ENCODE measurements around the gene KRT1. TPM values are rescaled to one million over a fixed set of nuclear protein-coding genes. Genes with fewer than 3 reads are reported as not detected.
"Not testable (repeated sequence)": the region's sequence is repeated elsewhere in the genome, so short reads cannot be mapped to it uniquely, and the experiment has no call there.

KRT1 gene
- total RNA-seq = under 1 TPM in 1 of 2 donors, not detected in 1; 0.42 TPM
- long read RNA-seq, donor 1 = 0 reads
- long read RNA-seq, donor 2 = 0 reads

- intact Hi-C loops (cut with DNase I) = no loop called here
- DNase-seq (ENCODE audit: low spot score) = no peak
Observed at GRCh38 chr12:52680363-52680762, at the start of gene KRT1. Gene KRT1, minus strand, starts transcription at chr12:52680407. Its CDS starts 59 bp downstream, at chr12:52680348.

GRCh38 chr12:52729147-52729546, 48.9 kb upstream of the KRT1 start:
- intact Hi-C loops (cut with DNase I) = no loop called here

GRCh38 chr12:52728374-52728773, 48.2 kb upstream of the KRT1 start:
- no peak for DNase-seq (ENCODE audit: low spot score)
- intact Hi-C loops (cut with DNase I) = no loop called here

More at GRCh38 chr12:52729147-52729546, 48.9 kb upstream of the KRT1 start:
- DNase-seq (ENCODE audit: low spot score) = peak; percentile 26

- DNase-seq (ENCODE audit: low spot score) = no peak
- intact Hi-C loops (cut with DNase I) = no loop called here
Observed at GRCh38 chr12:52727037-52727436, 46.8 kb upstream of the KRT1 start.

GRCh38 chr12:52726451-52726850, 46.2 kb upstream of the KRT1 start:
- intact Hi-C loops (cut with DNase I) = no loop called here

GRCh38 chr12:52724384-52724783, 44.2 kb upstream of the KRT1 start:
- intact Hi-C loops (cut with DNase I) = no loop called here
- DNase-seq (ENCODE audit: low spot score) = no peak

More at GRCh38 chr12:52726451-52726850, 46.2 kb upstream of the KRT1 start:
- DNase-seq (ENCODE audit: low spot score) = no peak

- no peak for DNase-seq (ENCODE audit: low spot score)
- intact Hi-C loops (cut with DNase I) = no loop called here
Observed at GRCh38 chr12:52722680-52723079, 42.5 kb upstream of the KRT1 start.

GRCh38 chr12:52721838-52722470, 41.7 kb upstream of the KRT1 start:
- intact Hi-C loops (cut with DNase I) = no loop called here
- DNase-seq (ENCODE audit: low spot score) = no peak

GRCh38 chr12:52720365-52720886, 40.2 kb upstream of the KRT1 start:
- intact Hi-C loops (cut with DNase I) = no loop called here
- DNase-seq (ENCODE audit: low spot score) = peak; percentile 13

- intact Hi-C loops (cut with DNase I) = loop anchor here in 1 of 2 donors (1.0 kb wide), 1 partner anchor 42 kb away; no protein-coding TSS in a partner anchor
- DNase-seq (ENCODE audit: low spot score) = no peak
Observed at GRCh38 chr12:52716061-52716460, 35.9 kb upstream of the KRT1 start.

GRCh38 chr12:52715416-52715815, 35.2 kb upstream of the KRT1 start:
- intact Hi-C loops (cut with DNase I) = no loop called here
- peak; percentile 62 for DNase-seq (ENCODE audit: low spot score)

GRCh38 chr12:52714887-52715281, 34.7 kb upstream of the KRT1 start:
- no peak for DNase-seq (ENCODE audit: low spot score)
- intact Hi-C loops (cut with DNase I) = no loop called here

- intact Hi-C loops (cut with DNase I) = no loop called here
- DNase-seq (ENCODE audit: low spot score) = peak; percentile 68
Observed at GRCh38 chr12:52713960-52714886, 34.0 kb upstream of the KRT1 start.

GRCh38 chr12:52712122-52712521, 31.9 kb upstream of the KRT1 start:
- intact Hi-C loops (cut with DNase I); DNase-seq (ENCODE audit: low spot score): not testable (repeated sequence)

GRCh38 chr12:52710730-52711129, 30.5 kb upstream of the KRT1 start:
- DNase-seq (ENCODE audit: low spot score) = no peak
- intact Hi-C loops (cut with DNase I) = no loop called here

GRCh38 chr12:52708010-52708409, 27.8 kb upstream of the KRT1 start:
- DNase-seq (ENCODE audit: low spot score) = no peak
- intact Hi-C loops (cut with DNase I) = no loop called here

- no peak for DNase-seq (ENCODE audit: low spot score)
- intact Hi-C loops (cut with DNase I) = no loop called here
Observed at GRCh38 chr12:52704464-52704863, 24.3 kb upstream of the KRT1 start.

- DNase-seq (ENCODE audit: low spot score) = no peak
- intact Hi-C loops (cut with DNase I) = no loop called here
Observed at GRCh38 chr12:52703878-52704277, 23.7 kb upstream of the KRT1 start.

- intact Hi-C loops (cut with DNase I) = no loop called here
- DNase-seq (ENCODE audit: low spot score) = peak; percentile 11
Observed at GRCh38 chr12:52703424-52703823, 23.2 kb upstream of the KRT1 start, which contains the start of gene KRT77. Gene KRT77, minus strand, starts transcription at chr12:52703524. Its CDS starts 90 bp downstream, at chr12:52703434.

- no peak for DNase-seq (ENCODE audit: low spot score)
- intact Hi-C loops (cut with DNase I) = no loop called here
Observed at GRCh38 chr12:52702338-52702737, 22.1 kb upstream of the KRT1 start.
